Lower leg skin (tissue), 4 donors: Measurements from ENCODE around the gene ARAP1. TPM values are rescaled to one million over a fixed set of nuclear protein-coding genes. Genes with fewer than 3 reads are reported as not detected.

Experiments
- DNase-seq, 2 donors: peaks; one replicate each; pipeline ENCODE4 v3.0.0-alpha.2; 2019; ENCODE audit warnings: low spot score in 2 of 2
- H3K4me3 ChIP-seq: fragments of 200-600 bp; sonication (generic); 2 replicates; pipeline ENCODE4 v1.5.1; 2017; ENCODE audit warnings: mild to moderate bottlenecking, low read depth; ENCODE audit not compliant: poor library complexity, severe bottlenecking
- CTCF ChIP-seq, 3 donors: fragments of 450-650 bp; IDR thresholded peaks; one replicate each; pipeline ENCODE4 v1.5.1; 2016; ENCODE audit warnings: antibody characterized with exemption in 3 of 3, mild to moderate bottlenecking in 3 of 3, moderate library complexity in 2 of 3
- POLR2A ChIP-seq, 2 donors: fragments of 450-650 bp; IDR thresholded peaks; one replicate each; pipeline ENCODE4 v1.6.1; 2016 to 2017; ENCODE audit warnings: antibody characterized with exemption in 2 of 2, mild to moderate bottlenecking in 1 of 2, moderate library complexity in 1 of 2
- WGBS, 2 donors: methylation state at CpG; one replicate each; pipeline ENCODE4 v1.1.5; 2018; 5-methylcytosine and 5-hydroxymethylcytosine counted together
- intact Hi-C: fragments of 100-400 bp; cut with DNase I; formaldehyde crosslinking; loops from one replicate; pipeline ENCODE4 v1.15.0; 2023; ENCODE audit warnings: low total_unique reads
- total RNA-seq, 4 donors: library from RNA; depleted of rRNA; stranded (reverse); fragments of >200 nt; gene quantifications; one replicate each; pipeline ENCODE4 v1.1.0, GENCODE V29; 2016

Gene ARAP1
- total RNA-seq = 10 to 100 TPM; 60.6 to 89.6 (median 80.6) TPM

DNA sequence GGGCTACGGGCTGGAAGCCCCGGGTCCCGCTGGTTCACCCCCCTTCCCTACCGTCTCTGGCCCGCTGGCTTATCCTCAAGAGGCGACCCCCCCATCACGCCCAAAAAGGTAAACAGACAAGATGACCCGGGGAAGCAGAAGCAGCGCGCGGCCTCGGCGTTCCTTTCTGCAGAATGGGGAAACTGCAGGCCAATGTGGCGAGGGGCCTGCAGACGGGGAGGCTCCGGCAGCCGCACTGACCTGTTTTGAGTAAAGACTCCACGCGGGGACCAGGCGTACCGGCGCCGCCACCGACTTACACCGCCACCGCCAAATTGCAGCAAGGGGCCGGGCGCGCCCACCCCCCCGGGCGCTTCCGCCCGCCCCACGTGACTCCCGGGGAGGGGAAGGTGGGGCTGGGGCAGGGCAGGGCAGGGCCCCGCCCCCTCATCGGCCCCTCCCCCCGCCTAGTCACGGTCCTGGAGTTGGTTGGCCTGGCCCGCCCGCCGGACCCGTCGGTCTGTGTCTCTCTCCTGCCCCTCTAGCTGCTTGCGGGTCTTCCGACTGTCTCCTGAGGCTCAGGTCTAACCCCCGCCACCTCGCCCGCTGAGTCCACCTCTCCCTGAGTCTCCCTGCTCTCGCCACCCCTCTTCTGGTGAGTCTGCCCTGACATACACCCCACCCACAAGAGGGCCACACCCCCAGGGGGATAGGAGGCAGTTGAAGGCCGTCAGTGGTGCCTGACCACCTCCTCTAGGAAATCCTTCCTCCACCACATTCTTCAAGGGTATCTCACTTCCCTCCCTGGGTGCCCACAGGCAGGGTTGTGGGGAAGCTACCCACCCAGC lies at the start of gene ARAP1:
ARAP1 (minus strand) TSS at position 321 of the 827 bp plus-strand sequence. CDS start 25,280 bp downstream, outside the sequence.
- 2 to 3% methylated on average over 26 to 36 of the region's 51 CpGs for WGBS, 2 donors
- TF ChIP-seq POLR2A (IDR thresholded peaks at IDR 0.05) (no peak), CTCF (IDR thresholded peaks at IDR 0.05) (no peak)
- intact Hi-C loops = no loop called here
- H3K4me3 ChIP-seq = peak within 1 kb of the TSS; percentile 27
- peak; percentile 54 to 95 for DNase-seq

- WGBS, 2 donors = 50 to 53% methylated on average over 4 of the region's 4 CpGs
- no peak overlapping the region for H3K4me3 ChIP-seq
- intact Hi-C loops = no loop called here
- no peak for TF ChIP-seq CTCF (IDR thresholded peaks at IDR 0.05)
- no peak for TF ChIP-seq POLR2A (IDR thresholded peaks at IDR 0.05)
- no peak for DNase-seq
Observed at GRCh38 chr11:72799441-72799840, 47.2 kb upstream of the ARAP1 start.

DNA sequence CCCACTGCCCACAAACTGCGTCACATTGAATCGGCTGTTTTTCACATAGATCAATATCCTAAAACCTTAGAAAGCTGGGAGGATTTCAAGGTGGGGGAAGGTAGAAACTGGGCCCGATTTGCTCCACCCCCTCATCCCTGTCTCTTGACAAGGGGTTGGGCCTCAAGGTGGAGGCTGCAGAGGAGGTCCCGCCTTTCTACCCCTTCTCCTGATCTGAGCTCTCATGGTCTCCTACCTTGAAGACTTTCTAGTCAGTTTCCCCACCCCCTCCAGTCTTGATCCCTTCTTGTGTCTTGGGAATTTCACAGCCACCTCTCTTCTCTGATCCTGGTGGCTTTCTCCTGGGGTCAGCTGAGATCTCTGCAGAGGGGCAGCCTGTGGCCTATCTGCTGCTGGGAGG lies 46.2 kb upstream of the ARAP1 start:
- intact Hi-C loops = no loop called here
- whole genome bisulfite sequencing, 2 donors = 65 to 79% methylated on average over 4 of the region's 4 CpGs
- TF ChIP-seq CTCF (IDR thresholded peaks at IDR 0.05) (no peak), POLR2A (IDR thresholded peaks at IDR 0.05) (no peak)
- no peak overlapping the region for H3K4me3 ChIP-seq
- no peak for DNase-seq

DNA sequence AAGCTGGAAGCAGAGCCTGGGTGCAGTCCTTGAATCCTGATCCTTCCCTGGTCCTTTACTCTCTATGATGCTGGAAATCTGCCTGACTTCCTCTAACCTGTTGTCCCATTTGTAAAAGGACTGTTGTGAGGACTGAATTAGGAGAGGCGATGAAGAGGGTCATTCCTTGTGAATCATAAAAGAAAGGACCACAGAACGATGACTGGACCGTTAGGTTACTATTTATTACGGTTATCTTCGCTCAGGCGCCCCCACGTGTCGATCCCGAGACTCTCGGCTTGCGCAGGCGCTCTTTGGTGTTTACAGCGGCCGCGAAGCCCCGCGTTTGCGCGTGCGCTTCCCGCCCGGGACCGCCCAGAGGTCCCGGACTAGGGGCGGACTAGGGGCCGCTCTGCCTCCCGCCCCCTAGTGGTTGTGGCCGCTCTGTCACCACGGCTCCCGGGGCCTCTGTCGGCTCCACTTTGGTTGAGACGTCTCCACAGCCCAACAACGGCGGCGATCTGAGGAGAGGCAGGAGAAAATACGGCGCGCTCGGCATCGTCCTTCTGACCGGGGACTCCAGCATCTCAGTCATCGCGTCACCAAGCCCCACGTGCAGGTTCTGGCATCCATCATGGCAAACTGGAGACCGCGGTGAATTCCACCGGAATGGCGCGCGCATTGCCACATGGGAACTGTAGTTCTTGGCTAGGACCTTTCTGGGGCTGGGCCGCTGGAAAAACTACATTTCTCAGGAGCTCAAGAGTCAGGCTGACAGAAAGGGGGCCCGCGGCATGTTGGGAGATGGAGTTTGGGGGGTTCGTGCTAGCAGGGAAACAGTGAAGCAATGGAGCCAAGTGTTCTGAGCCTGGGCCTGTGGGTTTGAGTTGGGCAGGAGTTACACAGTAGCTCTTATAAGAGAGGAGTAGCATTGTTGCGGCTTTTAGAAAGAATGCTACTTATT lies 41.5 kb upstream of the ARAP1 start, which contains the start of gene STARD10:
STARD10 (minus strand) TSS at position 623 of the 943 bp plus-strand sequence. CDS start 12,866 bp downstream, outside the sequence.
- TF ChIP-seq CTCF (IDR thresholded peaks at IDR 0.05) = peak in 2 of 3 donors; percentile 80 to 99
- no peak for TF ChIP-seq POLR2A (IDR thresholded peaks at IDR 0.05)
- peak within 1 kb of the TSS; percentile 26 for H3K4me3 ChIP-seq
- DNase-seq = peak; percentile 94 to 99
- 2% methylated on average over 52 to 54 of the region's 55 CpGs for WGBS, 2 donors
- intact Hi-C loops = no loop called here

- intact Hi-C loops = no loop called here
- 50 to 53% methylated on average over 2 of the region's 2 CpGs for WGBS, 2 donors
- TF ChIP-seq CTCF (IDR thresholded peaks at IDR 0.05) (no peak), POLR2A (IDR thresholded peaks at IDR 0.05) (no peak)
- no peak overlapping the region for H3K4me3 ChIP-seq
- no peak for DNase-seq
Observed at GRCh38 chr11:72793076-72793424, 40.8 kb upstream of the ARAP1 start.
